Rectal smooth muscle tissue (tissue), 1 donor: ENCODE data around the gene PLCL1.

Source experiments
- H3K27ac ChIP-seq: one replicate; pipeline ENCODE4 v1.7.0; 2013; ENCODE audit warnings: low read depth, low read length, inconsistent platforms
- H3K27me3 ChIP-seq: one replicate; pipeline ENCODE4 v1.7.0; 2013; ENCODE audit warnings: low read length; ENCODE audit not compliant: control insufficient read depth, insufficient read depth
- H3K36me3 ChIP-seq: one replicate; pipeline ENCODE4 v1.7.0; 2013; ENCODE audit warnings: low read length; ENCODE audit not compliant: control insufficient read depth, insufficient read depth
- H3K4me1 ChIP-seq: one replicate; pipeline ENCODE4 v1.7.0; 2013; ENCODE audit warnings: low read length; ENCODE audit not compliant: control insufficient read depth, insufficient read depth
- H3K4me3 ChIP-seq: one replicate; pipeline ENCODE4 v1.7.0; 2013; ENCODE audit warnings: low read length
- H3K9ac ChIP-seq: one replicate; pipeline ENCODE4 v1.7.0; 2013; ENCODE audit warnings: low read length

The PLCL1 gene

GRCh38 chr2:198143793-198144192, 339.4 kb downstream of the PLCL1 start:
- Histone ChIP-seq H3K9ac (no peak overlapping the region), H3K27ac (no peak overlapping the region), H3K36me3 (no peaks in the 10 kb centered on the region), H3K27me3 (no peaks in the 10 kb centered on the region), H3K4me1 (no peaks in the 10 kb centered on the region), H3K4me3 (no peak overlapping the region)

GRCh38 chr2:198144660-198145059, 340.3 kb downstream of the PLCL1 start:
- Histone ChIP-seq H3K9ac (no peak overlapping the region), H3K27ac (no peak overlapping the region), H3K36me3 (no peaks in the 10 kb centered on the region), H3K4me1 (no peaks in the 10 kb centered on the region), H3K27me3 (no peaks in the 10 kb centered on the region), H3K4me3 (no peak overlapping the region)

GRCh38 chr2:198146346-198146940, 342.1 kb downstream of the PLCL1 start:
- no peak overlapping the region for H3K27ac ChIP-seq
- no peak overlapping the region for H3K4me3 ChIP-seq
- H3K36me3 ChIP-seq: no peaks in the 10 kb centered on the region

GRCh38 chr2:198157314-198157713, 352.9 kb downstream of the PLCL1 start:
- Histone ChIP-seq H3K27ac (no peak overlapping the region), H3K4me3 (no peak overlapping the region), H3K4me1 (no peaks in the 10 kb centered on the region), H3K36me3 (no peaks in the 10 kb centered on the region), H3K27me3 (no peaks in the 10 kb centered on the region), H3K9ac (no peak overlapping the region)

More at GRCh38 chr2:198146346-198146940, 342.1 kb downstream of the PLCL1 start:
- Histone ChIP-seq H3K4me1 (no peaks in the 10 kb centered on the region), H3K27me3 (no peaks in the 10 kb centered on the region), H3K9ac (no peak overlapping the region)

GRCh38 chr2:198161151-198161550, 356.8 kb downstream of the PLCL1 start:
- Histone ChIP-seq H3K4me1 (no peaks in the 10 kb centered on the region), H3K27me3 (no peaks in the 10 kb centered on the region), H3K9ac (no peak overlapping the region), H3K4me3 (no peak overlapping the region), H3K27ac (no peak overlapping the region), H3K36me3 (no peaks in the 10 kb centered on the region)

- Histone ChIP-seq H3K27ac (no peak overlapping the region), H3K4me1 (no peaks in the 10 kb centered on the region), H3K36me3 (no peaks in the 10 kb centered on the region), H3K4me3 (no peak overlapping the region), H3K27me3 (no peaks in the 10 kb centered on the region), H3K9ac (no peak overlapping the region)
Observed at GRCh38 chr2:198162276-198162675, 357.9 kb downstream of the PLCL1 start.

- H3K9ac ChIP-seq: no peak overlapping the region
Observed at GRCh38 chr2:198164843-198165242, 360.4 kb downstream of the PLCL1 start.

GRCh38 chr2:198165289-198165688, 360.9 kb downstream of the PLCL1 start:
- H3K9ac ChIP-seq: no peak overlapping the region
- no peaks in the 10 kb centered on the region for H3K4me1 ChIP-seq
- H3K27ac ChIP-seq: no peak overlapping the region
- no peaks in the 10 kb centered on the region for H3K36me3 ChIP-seq
- no peaks in the 10 kb centered on the region for H3K27me3 ChIP-seq
- H3K4me3 ChIP-seq: no peak overlapping the region

More at GRCh38 chr2:198164843-198165242, 360.4 kb downstream of the PLCL1 start:
- Histone ChIP-seq H3K36me3 (no peaks in the 10 kb centered on the region), H3K4me3 (no peak overlapping the region), H3K4me1 (no peaks in the 10 kb centered on the region), H3K27ac (no peak overlapping the region), H3K27me3 (no peaks in the 10 kb centered on the region)

- Histone ChIP-seq H3K4me1 (no peaks in the 10 kb centered on the region), H3K27me3 (no peaks in the 10 kb centered on the region), H3K9ac (no peak overlapping the region), H3K27ac (no peak overlapping the region), H3K36me3 (no peaks in the 10 kb centered on the region), H3K4me3 (no peak overlapping the region)
Observed at GRCh38 chr2:198167346-198167745, 363.0 kb downstream of the PLCL1 start.

GRCh38 chr2:198168651-198169050, 364.3 kb downstream of the PLCL1 start:
- Histone ChIP-seq H3K4me3 (no peak overlapping the region), H3K36me3 (no peaks in the 10 kb centered on the region), H3K27me3 (no peaks in the 10 kb centered on the region), H3K27ac (no peak overlapping the region), H3K4me1 (no peaks in the 10 kb centered on the region), H3K9ac (no peak overlapping the region)

GRCh38 chr2:198173242-198173641, 368.8 kb downstream of the PLCL1 start:
- Histone ChIP-seq H3K9ac (no peak overlapping the region), H3K27ac (no peak overlapping the region), H3K36me3 (no peaks in the 10 kb centered on the region), H3K4me1 (no peaks in the 10 kb centered on the region), H3K27me3 (no peaks in the 10 kb centered on the region), H3K4me3 (no peak overlapping the region)

- Histone ChIP-seq H3K27ac (no peak overlapping the region), H3K27me3 (no peaks in the 10 kb centered on the region), H3K4me3 (no peak overlapping the region), H3K36me3 (no peaks in the 10 kb centered on the region), H3K4me1 (no peaks in the 10 kb centered on the region), H3K9ac (no peak overlapping the region)
Observed at GRCh38 chr2:198173864-198174263, 369.5 kb downstream of the PLCL1 start.

GRCh38 chr2:198175271-198175670, 370.9 kb downstream of the PLCL1 start:
- no peak overlapping the region for H3K27ac ChIP-seq
- no peaks in the 10 kb centered on the region for H3K4me1 ChIP-seq
- H3K4me3 ChIP-seq: no peak overlapping the region
- H3K27me3 ChIP-seq: no peaks in the 10 kb centered on the region
- no peaks in the 10 kb centered on the region for H3K36me3 ChIP-seq
- H3K9ac ChIP-seq: no peak overlapping the region
